HepG2 (cell line): ENCODE data around the gene TSNAXIP1. TPM values are rescaled to one million over a fixed set of nuclear protein-coding genes. Genes with fewer than 3 reads are reported as not detected.

Source experiments
- AHDC1 ChIP-seq: sonication (generic); formaldehyde crosslinking; IDR thresholded peaks from 2 replicates; pipeline ENCODE4 v1.5.1; 2020; ENCODE audit warnings: mild to moderate bottlenecking, missing genetic modification reagents, borderline replicate concordance
- ATF1 ChIP-seq: IDR thresholded peaks from 2 replicates; pipeline ENCODE4 v1.6.1; 2016; ENCODE audit warnings: mild to moderate bottlenecking, control low read depth
- EEA1 ChIP-seq: sonication (generic); formaldehyde crosslinking; IDR thresholded peaks from 2 replicates; pipeline ENCODE4 v1.5.1; 2020; ENCODE audit warnings: mild to moderate bottlenecking, missing genetic modification reagents, borderline replicate concordance
- HOXD1 ChIP-seq: sonication (generic); formaldehyde crosslinking; IDR thresholded peaks from 2 replicates; pipeline ENCODE4 v1.5.0; 2020; ENCODE audit warnings: missing genetic modification reagents
- NFATC3 ChIP-seq: sonication (generic); formaldehyde crosslinking; IDR thresholded peaks from 2 replicates; pipeline ENCODE4 v1.5.1; 2020; ENCODE audit warnings: mild to moderate bottlenecking, missing genetic modification reagents
- PAX8 ChIP-seq: sonication (generic); formaldehyde crosslinking; IDR thresholded peaks from 2 replicates; pipeline ENCODE4 v1.8.0; 2022; ENCODE audit warnings: mild to moderate bottlenecking, missing genetic modification reagents, borderline replicate concordance
- SATB2 ChIP-seq: sonication (generic); formaldehyde crosslinking; IDR thresholded peaks from 2 replicates; pipeline ENCODE4 v1.5.0; 2020; ENCODE audit warnings: missing genetic modification reagents
- SP5 ChIP-seq: IDR thresholded peaks from 2 replicates; pipeline ENCODE4 v1.6.1; 2016; ENCODE audit warnings: low read depth, borderline replicate concordance
- TBX3 ChIP-seq: fragments of 450-650 bp; IDR thresholded peaks from 2 replicates; pipeline ENCODE4 v1.6.1; 2017; ENCODE audit warnings: antibody characterized with exemption, mild to moderate bottlenecking, inconsistent platforms, borderline replicate concordance
- ZGPAT ChIP-seq: IDR thresholded peaks from 2 replicates; pipeline ENCODE4 v1.6.1; 2016; ENCODE audit warnings: mild to moderate bottlenecking
- ZNF275 ChIP-seq: sonication (generic); formaldehyde crosslinking; IDR thresholded peaks from 2 replicates; pipeline ENCODE4 v1.8.0; 2022; ENCODE audit warnings: missing genetic modification reagents, mild to moderate bottlenecking, inconsistent platforms, borderline replicate concordance
- ZNF552 ChIP-seq: sonication (generic); formaldehyde crosslinking; IDR thresholded peaks from 2 replicates; pipeline ENCODE4 v1.9.0; 2022; ENCODE audit warnings: missing genetic modification reagents, mild to moderate bottlenecking, borderline replicate concordance
- ZNF569 ChIP-seq: sonication (generic); formaldehyde crosslinking; IDR thresholded peaks from 2 replicates; pipeline ENCODE4 v1.5.0; 2020; ENCODE audit warnings: mild to moderate bottlenecking, missing genetic modification reagents, moderate library complexity, borderline replicate concordance
- ZNF572 ChIP-seq: sonication (generic); formaldehyde crosslinking; IDR thresholded peaks from 2 replicates; pipeline ENCODE4 v1.5.1; 2020; ENCODE audit warnings: mild to moderate bottlenecking, missing genetic modification reagents
- ZNF740 ChIP-seq: sonication (generic); formaldehyde crosslinking; IDR thresholded peaks from 2 replicates; pipeline ENCODE4 v1.4.0; 2020; ENCODE audit warnings: missing genetic modification reagents
- ZNF790 ChIP-seq: sonication (generic); formaldehyde crosslinking; IDR thresholded peaks from 2 replicates; pipeline ENCODE4 v1.8.0; 2022; ENCODE audit warnings: missing genetic modification reagents, mild to moderate bottlenecking, borderline replicate concordance
- polyA plus RNA-seq, 8 experiments: library from polyadenylated mRNA; depleted of rRNA in 3 of 8; stranded (reverse) in 7 of 8; unstranded in 1 of 8; fragments of >200 nt; fragmentation: Illumina TruSeq in 4 of 8; extraction: Trizol in 4 of 8; gene quantifications; 2 replicates each; pipeline versions ENCODE4 v1.2.1 to v1.2.3, GENCODE V29; 2011 to 2016; ENCODE audit warnings: low read depth in 4 of 8, missing spikeins in 1 of 8, mixed read lengths in 1 of 8; ENCODE audit not compliant: insufficient read depth in 1 of 8
- total RNA-seq, 5 experiments: library from RNA; depleted of rRNA; stranded (reverse); fragments of >200 nt; fragmentation: Illumina TruSeq; extraction: Trizol; gene quantifications; 2 replicates each; pipeline ENCODE4 v1.2.3, GENCODE V29; 2016; ENCODE audit warnings: low read depth in 1 of 5
- TF ChIP-seq, protein P1 (sequence below): sonication (generic); formaldehyde crosslinking; conservative IDR thresholded peaks from 2 replicates; pipeline ENCODE4 v1.4.0; 2020; ENCODE audit warnings: missing genetic modification reagents

Gene TSNAXIP1
- total and polyA plus RNA-seq, 2 of the 13 experiments (the other 11 are each of a cell fraction or from before 2014, with no cell fraction given) = 0.37 to 0.86 TPM

DNA sequence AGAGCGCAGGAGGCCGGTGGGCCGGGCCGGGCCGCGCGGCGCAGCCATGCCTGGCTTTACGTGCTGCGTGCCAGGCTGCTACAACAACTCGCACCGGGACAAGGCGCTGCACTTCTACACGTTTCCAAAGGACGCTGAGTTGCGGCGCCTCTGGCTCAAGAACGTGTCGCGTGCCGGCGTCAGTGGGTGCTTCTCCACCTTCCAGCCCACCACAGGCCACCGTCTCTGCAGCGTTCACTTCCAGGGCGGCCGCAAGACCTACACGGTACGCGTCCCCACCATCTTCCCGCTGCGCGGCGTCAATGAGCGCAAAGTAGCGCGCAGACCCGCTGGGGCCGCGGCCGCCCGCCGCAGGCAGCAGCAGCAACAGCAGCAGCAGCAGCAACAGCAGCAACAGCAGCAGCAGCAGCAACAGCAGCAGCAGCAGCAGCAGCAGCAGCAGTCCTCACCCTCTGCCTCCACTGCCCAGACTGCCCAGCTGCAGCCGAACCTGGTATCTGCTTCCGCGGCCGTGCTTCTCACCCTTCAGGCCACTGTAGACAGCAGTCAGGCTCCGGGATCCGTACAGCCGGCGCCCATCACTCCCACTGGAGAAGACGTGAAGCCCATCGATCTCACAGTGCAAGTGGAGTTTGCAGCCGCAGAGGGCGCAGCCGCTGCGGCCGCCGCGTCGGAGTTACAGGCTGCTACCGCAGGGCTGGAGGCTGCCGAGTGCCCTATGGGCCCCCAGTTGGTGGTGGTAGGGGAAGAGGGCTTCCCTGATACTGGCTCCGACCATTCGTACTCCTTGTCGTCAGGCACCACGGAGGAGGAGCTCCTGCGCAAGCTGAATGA, 36.0 kb downstream of the TSNAXIP1 start (continued):
- TF ChIP-seq SP5 (CRISPR knock-in tag) = no peak
- no peak for TF ChIP-seq ZNF740 (CRISPR knock-in tag)
- TF ChIP-seq NFATC3 (CRISPR knock-in tag) = peak; percentile 87
- TF ChIP-seq AHDC1 (CRISPR knock-in tag) = no peak; the same call in 1 of the 2 replicates
- TF ChIP-seq ATF1 (CRISPR knock-in tag) = no peak
- 0 out of 2 replicates have a peak, but pooled peaks have one; percentile 53 for TF ChIP-seq ZNF572 (CRISPR knock-in tag)
- TF ChIP-seq ZNF552 (CRISPR knock-in tag) = no peak
- TF ChIP-seq ZGPAT (CRISPR knock-in tag) = peak; percentile 54; the same call in 1 of the 2 replicates
- TF ChIP-seq ZNF275 (CRISPR knock-in tag) = no peak
- TF ChIP-seq, protein P1, sequence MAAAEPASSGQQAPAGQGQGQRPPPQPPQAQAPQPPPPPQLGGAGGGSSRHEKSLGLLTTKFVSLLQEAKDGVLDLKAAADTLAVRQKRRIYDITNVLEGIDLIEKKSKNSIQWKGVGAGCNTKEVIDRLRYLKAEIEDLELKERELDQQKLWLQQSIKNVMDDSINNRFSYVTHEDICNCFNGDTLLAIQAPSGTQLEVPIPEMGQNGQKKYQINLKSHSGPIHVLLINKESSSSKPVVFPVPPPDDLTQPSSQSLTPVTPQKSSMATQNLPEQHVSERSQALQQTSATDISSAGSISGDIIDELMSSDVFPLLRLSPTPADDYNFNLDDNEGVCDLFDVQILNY (CRISPR knock-in tag) = no peak
- TF ChIP-seq TBX3 = no peak
- no peak for TF ChIP-seq SATB2 (CRISPR knock-in tag)
- no peak for TF ChIP-seq PAX8 (CRISPR knock-in tag)
- TF ChIP-seq ZNF790 = no peak
- no peak; the same call in 1 of the 2 replicates for TF ChIP-seq HOXD1 (CRISPR knock-in tag)
- no peak for TF ChIP-seq ZNF569 (CRISPR knock-in tag)
- TF ChIP-seq EEA1 (CRISPR knock-in tag) = peak; percentile 30
